Globus pallidus (tissue), 1 donor: ENCODE data around the gene ARHGEF19.
"Not testable (repeated sequence)": the region's sequence is repeated elsewhere in the genome, so short reads cannot be mapped to it uniquely, and the experiment has no call there.

Experiments used
- DNase-seq: peaks from one replicate; pipeline ENCODE4 v3.0.0-alpha.2; 2015; ENCODE audit warnings: low spot score

The ARHGEF19 gene

DNA sequence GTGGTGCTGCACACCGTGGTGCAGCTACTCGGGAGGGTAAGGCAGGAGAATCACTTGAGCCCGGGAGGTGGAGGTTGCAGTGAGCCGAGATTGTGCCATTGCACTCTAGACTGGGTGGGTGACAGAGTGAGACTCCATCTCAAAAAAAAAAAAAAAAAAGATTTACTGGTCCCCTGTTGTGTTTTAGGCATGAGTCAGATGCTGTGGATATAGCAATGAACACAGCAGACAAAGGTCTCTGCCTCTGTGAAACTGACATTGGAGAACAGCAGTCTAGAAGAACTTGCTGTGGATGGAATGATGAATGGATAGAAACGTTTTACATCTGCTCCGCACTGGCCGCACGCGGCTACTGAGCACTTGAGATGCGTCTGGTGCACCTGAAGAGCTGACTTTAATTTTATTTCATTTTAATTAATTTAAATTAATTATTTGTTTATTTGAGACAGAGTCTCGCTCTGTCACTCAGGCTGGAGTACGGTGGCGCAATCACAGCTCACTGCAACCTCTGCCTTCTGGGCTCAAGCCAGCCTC is 32.1 kb downstream of the ARHGEF19 start:
- DNase-seq, result no peak

- no peak for DNase-seq
Measured at GRCh38 chr1:16178596-16179497, 33.6 kb downstream of the ARHGEF19 start.

- no peak for DNase-seq
Measured at GRCh38 chr1:16177306-16177705, 35.1 kb downstream of the ARHGEF19 start.

GRCh38 chr1:16176653-16177052 is 35.8 kb downstream of the ARHGEF19 start:
- no peak for DNase-seq

DNA sequence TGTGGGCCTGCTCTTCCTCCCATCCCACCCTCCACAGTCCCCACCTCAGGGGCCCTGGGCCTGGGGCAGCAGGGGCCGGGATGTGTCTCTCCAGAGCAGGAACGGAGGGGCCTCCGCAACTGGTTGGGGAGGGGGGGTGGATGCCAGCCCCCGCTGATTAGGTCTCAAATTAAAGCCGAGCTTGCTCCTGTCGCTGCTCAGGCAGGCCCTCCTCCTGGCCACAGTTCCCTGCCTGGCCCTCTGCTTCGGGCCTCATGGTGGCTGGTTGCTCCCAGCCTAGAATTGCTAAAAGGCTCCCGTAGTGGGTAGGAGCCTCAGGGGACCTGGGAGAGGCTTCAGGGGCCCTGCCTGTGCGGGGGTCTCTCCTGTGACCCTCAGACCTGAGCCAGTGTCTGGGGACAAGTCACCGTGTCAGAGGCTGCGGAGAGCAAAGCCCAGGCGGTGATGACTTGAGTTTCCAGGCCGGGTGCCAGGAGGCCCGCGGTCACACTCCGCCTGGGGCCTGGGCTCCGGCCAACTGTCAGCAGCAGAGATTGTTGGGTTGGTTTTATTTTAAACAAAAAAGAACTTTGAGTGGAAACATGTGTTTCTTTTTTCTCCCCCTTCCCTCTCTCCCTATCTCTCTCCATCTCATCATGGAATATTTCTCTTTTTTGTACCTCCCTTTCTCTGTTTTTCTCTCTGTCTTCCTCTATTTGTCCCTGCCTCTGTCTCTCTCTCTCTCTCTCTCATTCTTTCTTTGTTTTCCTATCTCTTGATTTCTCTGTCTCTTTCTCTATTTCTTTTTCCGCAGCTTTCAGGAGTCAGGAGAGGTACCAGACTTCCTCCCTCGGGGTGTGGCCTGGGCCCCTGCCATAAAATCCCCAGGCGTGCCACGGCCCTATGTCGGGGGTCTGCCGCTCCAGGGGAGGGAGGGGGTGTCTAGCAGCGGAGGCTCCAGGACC is 36.6 kb downstream of the ARHGEF19 start:
- peak; percentile 73 for DNase-seq

GRCh38 chr1:16174886-16175598 is 37.4 kb downstream of the ARHGEF19 start:
- DNase-seq, result no peak

DNA sequence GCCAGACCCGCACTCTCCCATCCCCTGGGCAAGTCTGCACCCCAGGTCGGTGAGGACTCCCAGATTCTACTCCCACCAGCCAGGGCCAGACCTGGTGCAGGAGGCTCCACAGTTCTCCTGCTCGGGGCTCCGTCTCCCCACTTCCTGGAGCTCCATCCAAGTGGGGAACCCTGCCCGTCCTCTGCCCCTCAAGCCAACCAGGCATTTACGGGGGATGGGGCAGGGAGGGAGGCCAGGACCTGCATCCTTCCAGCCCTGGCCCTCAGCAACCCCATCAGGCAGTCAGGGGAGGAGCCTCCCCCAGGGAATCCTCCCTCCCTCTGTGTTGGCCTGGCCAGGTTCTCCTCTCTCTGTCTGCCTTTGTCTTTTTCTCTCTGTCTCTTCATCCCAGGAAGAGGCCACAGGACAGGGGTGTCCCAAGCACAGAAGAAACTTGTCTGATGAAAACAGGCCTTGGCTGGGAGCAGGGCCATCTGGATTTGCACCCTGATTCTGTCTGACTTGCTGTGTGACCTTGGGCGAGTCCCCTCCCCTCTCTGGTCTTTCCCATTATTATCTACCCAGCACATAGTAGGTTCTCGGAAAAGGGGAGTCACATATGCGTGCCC is 38.1 kb downstream of the ARHGEF19 start:
- DNase-seq, result no peak

GRCh38 chr1:16173447-16174260 is 38.8 kb downstream of the ARHGEF19 start:
- DNase-seq, result no peak

- DNase-seq, result no peak
Measured at GRCh38 chr1:16172964-16173446, 39.4 kb downstream of the ARHGEF19 start.

- no peak for DNase-seq
Measured at GRCh38 chr1:16172218-16172830, 40.1 kb downstream of the ARHGEF19 start.

DNA sequence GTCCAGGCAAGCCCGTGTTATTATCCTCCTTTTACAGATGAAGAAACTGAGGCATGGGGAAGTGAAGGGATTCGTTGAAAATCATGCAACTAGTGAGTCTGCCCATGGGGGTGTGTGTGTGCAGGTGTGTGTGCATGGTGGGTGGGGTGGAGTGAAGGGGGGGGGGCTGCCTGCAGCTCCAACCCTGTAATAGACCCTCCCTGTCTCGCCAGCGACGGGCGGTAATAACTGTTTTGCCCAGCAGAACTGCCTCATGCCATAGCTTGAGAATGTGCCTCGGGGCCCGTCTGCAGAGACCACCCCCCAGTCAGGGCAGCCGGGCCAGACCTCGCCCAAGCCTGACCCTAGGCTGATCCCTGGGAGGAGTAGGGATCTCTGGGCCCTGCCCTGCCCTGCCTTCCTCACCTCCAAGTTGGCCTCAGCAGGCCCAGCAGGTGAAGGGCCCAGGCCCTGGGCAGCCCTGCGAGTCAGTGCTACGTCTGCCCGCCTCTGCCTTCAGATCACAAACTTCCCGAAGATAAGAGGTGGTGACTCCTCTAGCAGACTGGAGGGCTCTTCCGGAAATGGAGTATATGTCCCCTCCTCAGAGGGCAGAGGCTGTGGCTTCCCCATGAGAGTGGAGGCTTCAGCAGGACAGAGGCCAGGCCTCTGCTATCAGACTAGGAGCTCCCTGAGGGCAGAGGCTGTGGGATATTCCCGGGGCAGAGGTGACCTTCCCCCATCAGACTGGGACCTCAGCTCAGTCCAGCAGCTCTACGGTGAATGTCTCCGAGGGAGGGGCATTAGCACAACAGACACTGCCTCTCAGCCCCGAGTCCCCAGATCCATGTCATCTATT is 40.9 kb downstream of the ARHGEF19 start:
- DNase-seq, result no peak

DNA sequence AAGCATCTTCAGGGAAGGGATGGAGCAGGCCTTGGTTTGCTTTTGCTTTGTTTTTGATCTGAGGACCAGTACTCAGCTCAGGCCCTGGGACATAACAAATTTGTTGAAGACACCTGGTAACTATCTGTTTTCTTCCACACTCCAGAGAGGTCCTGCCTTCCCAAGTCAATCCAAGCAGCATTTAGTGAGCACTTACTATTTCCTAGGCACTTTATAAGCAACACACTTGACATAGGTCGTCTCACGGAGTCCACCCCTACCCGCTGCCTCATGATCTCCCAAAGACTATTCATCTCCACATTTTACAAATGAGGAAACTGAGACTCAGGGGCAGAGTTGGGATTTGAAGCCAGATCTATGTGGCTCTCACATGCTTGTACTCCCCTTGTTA is 42.2 kb downstream of the ARHGEF19 start:
- DNase-seq, result no peak

- DNase-seq, result no peak
Measured at GRCh38 chr1:16168622-16169360, 43.7 kb downstream of the ARHGEF19 start.

GRCh38 chr1:16168144-16168495 is 44.3 kb downstream of the ARHGEF19 start:
- DNase-seq, result not testable (repeated sequence)

DNA sequence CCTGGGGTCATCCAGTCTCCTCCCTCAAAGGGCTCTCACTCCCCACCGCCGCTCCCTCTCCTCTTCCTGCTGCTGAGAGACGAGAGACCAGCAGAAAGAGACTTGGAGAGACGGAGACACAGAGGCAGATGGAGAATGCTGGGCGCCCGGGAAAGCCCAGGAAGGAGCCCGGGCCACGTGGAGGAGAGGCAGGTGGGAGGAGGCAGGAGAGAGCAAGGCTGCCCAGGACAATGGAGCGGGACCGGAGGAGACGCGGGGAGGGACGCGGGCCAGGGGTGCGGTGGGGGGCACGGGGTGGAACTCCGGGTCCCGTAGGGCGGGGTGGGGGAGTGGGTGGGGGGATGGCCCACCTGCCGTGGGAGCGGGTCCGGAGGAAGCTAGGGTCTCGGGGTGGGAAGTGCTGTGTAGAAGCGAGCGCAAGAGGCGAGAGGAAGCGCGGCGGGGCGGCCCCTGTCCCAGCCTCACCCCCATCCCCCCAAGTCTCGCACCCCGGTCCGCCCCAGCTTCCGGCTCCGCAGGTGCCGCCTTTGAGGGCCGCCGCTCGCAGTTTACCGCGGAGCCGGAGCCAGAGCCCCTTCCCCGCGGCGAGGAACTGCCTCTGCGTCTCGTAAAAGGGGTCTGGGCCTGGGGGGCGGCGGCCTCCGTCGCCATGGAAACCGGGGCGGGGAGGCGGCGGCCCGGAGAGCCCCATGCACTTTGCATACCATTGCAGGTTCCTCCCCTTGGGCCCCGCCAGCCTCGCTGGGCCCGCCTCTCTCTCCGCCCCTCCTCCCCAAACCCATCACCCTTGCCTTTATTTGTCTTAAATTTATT is 44.9 kb downstream of the ARHGEF19 start:
- DNase-seq, result no peak

GRCh38 chr1:16166117-16166516 is 46.3 kb downstream of the ARHGEF19 start:
- no peak for DNase-seq

DNA sequence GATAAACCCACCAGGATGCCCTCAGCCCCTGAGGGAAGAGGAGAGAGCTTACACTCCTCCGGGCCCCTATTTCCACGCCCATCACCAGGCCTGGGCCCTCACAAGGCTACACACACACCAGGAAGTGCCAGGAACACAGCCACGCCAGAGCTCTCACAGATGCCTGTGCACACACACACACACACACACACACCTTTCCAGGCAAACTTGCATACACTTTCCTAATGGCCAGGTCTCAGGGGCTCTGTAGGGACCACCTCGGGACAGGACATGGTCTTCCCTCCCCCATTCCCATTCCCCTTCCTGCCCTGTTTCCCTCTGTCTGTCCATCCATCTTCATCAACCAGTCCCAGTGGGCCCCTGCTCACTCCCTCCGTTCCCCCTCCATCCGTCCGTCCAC is 46.9 kb downstream of the ARHGEF19 start:
- DNase-seq, result no peak

GRCh38 chr1:16165073-16165364 is 47.4 kb downstream of the ARHGEF19 start:
- no peak for DNase-seq
